Neural cell (in vitro differentiated cells): ENCODE measurements around the gene ATP7B. TPM values are rescaled to one million over a fixed set of nuclear protein-coding genes. Genes with fewer than 3 reads are reported as not detected.

ENCODE experiments used
- H2AFZ ChIP-seq: fragments of 200-600, 300-800 bp; sonication (generic), shearing (Covaris generic); 2 replicates; pipeline ENCODE4 v1.6.0; 2014; ENCODE audit warnings: low read depth, mild to moderate bottlenecking, antibody characterized with exemption, low read length, moderate library complexity
- H3F3A ChIP-seq: fragments of 200-600 bp; shearing (Covaris generic); 2 replicates; pipeline ENCODE4 v1.6.1; 2016; ENCODE audit warnings: mild to moderate bottlenecking, moderate library complexity, mixed read lengths, antibody characterized with exemption, low read length; ENCODE audit not compliant: insufficient read depth, poor library complexity, severe bottlenecking
- H3K27ac ChIP-seq: fragments of 200-600, 300-800 bp; sonication (generic), shearing (Covaris generic); 2 replicates; pipeline ENCODE4 v1.5.1; 2014; ENCODE audit warnings: mild to moderate bottlenecking, low read length, moderate library complexity
- H3K27me3 ChIP-seq: fragments of 300-800, 200-600 bp; sonication (generic), shearing (Covaris generic); 2 replicates; pipeline ENCODE4 v1.6.0; 2014; ENCODE audit warnings: mild to moderate bottlenecking, low read depth, low read length, moderate library complexity; ENCODE audit not compliant: insufficient read depth
- H3K36me3 ChIP-seq: fragments of 300-800, 200-600 bp; sonication (generic), shearing (Covaris generic); 2 replicates; pipeline ENCODE4 v1.5.1; 2014; ENCODE audit warnings: mild to moderate bottlenecking, antibody characterized with exemption, low read length, moderate library complexity; ENCODE audit not compliant: insufficient read depth
- H3K4me2 ChIP-seq: fragments of 300-800, 200-600 bp; sonication (generic), shearing (Covaris generic); 2 replicates; pipeline ENCODE4 v1.6.0; 2014; ENCODE audit warnings: mild to moderate bottlenecking, low read length
- H3K4me3 ChIP-seq: fragments of 300-800, 200-600 bp; sonication (generic), shearing (Covaris generic); 2 replicates; pipeline ENCODE4 v1.5.1; 2014; ENCODE audit warnings: mild to moderate bottlenecking, low read length, moderate library complexity
- H3K79me2 ChIP-seq: fragments of 200-600 bp; shearing (Covaris generic); replicated peaks from 2 replicates; pipeline ENCODE4 v1.6.0; 2014; ENCODE audit warnings: mild to moderate bottlenecking, low read length, moderate library complexity; ENCODE audit not compliant: insufficient read depth
- H3K9ac ChIP-seq: fragments of 300-800, 200-600 bp; sonication (generic), shearing (Covaris generic); 2 replicates; pipeline ENCODE4 v1.6.1; 2016; ENCODE audit warnings: mild to moderate bottlenecking, low read length, mixed read lengths
- H3K9me2 ChIP-seq: fragments of 200-600 bp; shearing (Covaris generic); 2 replicates; pipeline ENCODE4 v1.6.1; 2016; ENCODE audit warnings: mild to moderate bottlenecking, low read length, mixed read lengths; ENCODE audit not compliant: insufficient read depth
- H3K9me3 ChIP-seq: fragments of 200-600, 300-800 bp; sonication (generic), shearing (Covaris generic); 2 replicates; pipeline ENCODE4 v1.6.1; 2016; ENCODE audit warnings: mild to moderate bottlenecking, mixed run types, low read length, moderate library complexity, mixed read lengths
- H4K20me1 ChIP-seq: fragments of 200-600 bp; shearing (Covaris generic); 2 replicates; pipeline ENCODE4 v1.6.1; 2016; ENCODE audit warnings: mild to moderate bottlenecking, mixed run types; ENCODE audit not compliant: insufficient read depth
- CTCF ChIP-seq: fragments of 450-650 bp; IDR thresholded peaks from 2 replicates; pipeline ENCODE4 v1.5.1; 2014; ENCODE audit warnings: antibody characterized with exemption, mild to moderate bottlenecking, moderate library complexity; ENCODE audit not compliant: poor library complexity, severe bottlenecking
- EP300 ChIP-seq: fragments of 450-650 bp; conservative IDR thresholded peaks from 2 replicates; pipeline ENCODE4 v1.6.1; 2014; ENCODE audit warnings: antibody characterized with exemption, mild to moderate bottlenecking, moderate library complexity; ENCODE audit not compliant: poor library complexity, severe bottlenecking
- EZH2 ChIP-seq: fragments of 200-600, 300-800 bp; shearing (Covaris generic), sonication (generic); IDR thresholded peaks from 2 replicates; pipeline ENCODE4 v1.6.1; 2014; ENCODE audit warnings: antibody characterized with exemption, low read length, borderline replicate concordance, mild to moderate bottlenecking; ENCODE audit not compliant: insufficient read depth, poor library complexity, severe bottlenecking
- MXI1 ChIP-seq: fragments of 450-650 bp; conservative IDR thresholded peaks from 2 replicates; pipeline ENCODE4 v1.6.1; 2014; ENCODE audit warnings: antibody characterized with exemption, mild to moderate bottlenecking; ENCODE audit not compliant: poor library complexity, severe bottlenecking
- POLR2AphosphoS5 ChIP-seq: IDR thresholded peaks from 2 replicates; pipeline ENCODE4 v1.6.1; 2012
- RAD21 ChIP-seq: fragments of 450-650 bp; conservative IDR thresholded peaks from 2 replicates; pipeline ENCODE4 v1.6.1; 2014; ENCODE audit warnings: antibody characterized with exemption, mild to moderate bottlenecking, moderate library complexity
- REST ChIP-seq: IDR thresholded peaks from 2 replicates; pipeline ENCODE4 v1.6.1; 2012; ENCODE audit warnings: borderline replicate concordance
- SMC3 ChIP-seq: fragments of 450-650 bp; conservative IDR thresholded peaks from 2 replicates; pipeline ENCODE4 v1.6.1; 2014; ENCODE audit warnings: antibody characterized with exemption, mild to moderate bottlenecking, moderate library complexity; ENCODE audit not compliant: poor library complexity
- TAF1 ChIP-seq: IDR thresholded peaks from 2 replicates; pipeline ENCODE4 v1.6.1; 2012; ENCODE audit warnings: low read depth
- polyA plus RNA-seq: library from polyadenylated mRNA; depleted of rRNA; stranded (reverse); fragments of >200 nt; gene quantifications from 2 replicates; pipeline ENCODE4 v1.2.3, GENCODE V29; 2014

ATP7B gene
- polyA plus RNA-seq, 1 donor from 2014 or later = 6.3 TPM

- Histone ChIP-seq H3K9me3 (no peaks in the 10 kb centered on the region), H3K79me2 (no peaks in the 10 kb centered on the region), H3K9ac (no peak overlapping the region), H4K20me1 (no peaks in the 10 kb centered on the region), H3K9me2 (no peaks in the 10 kb centered on the region), H3K4me3 (no peak overlapping the region), H3F3A (no peaks in the 10 kb centered on the region), H3K4me2 (no peak overlapping the region), H3K36me3 (no peaks in the 10 kb centered on the region), H3K27ac (no peak overlapping the region), H2AFZ (no peak overlapping the region), H3K27me3 (no peaks in the 10 kb centered on the region)
- TF ChIP-seq TAF1 (no peak), MXI1 (no peak), CTCF (no peak), POLR2AphosphoS5 (no peak), RAD21 (no peak), EP300 (no peak), EZH2 (no peak), REST (no peak), SMC3 (no peak)
Measured at GRCh38 chr13:51932231-51932630, 79.0 kb downstream of the ATP7B start.

- no peak for TF ChIP-seq TAF1
- no peak for TF ChIP-seq EP300
- TF ChIP-seq RAD21 = no peak
- TF ChIP-seq SMC3 = no peak
- TF ChIP-seq CTCF = no peak
- TF ChIP-seq MXI1 = no peak
- no peak for TF ChIP-seq REST
- TF ChIP-seq POLR2AphosphoS5 = no peak
- no peak for TF ChIP-seq EZH2
- Histone ChIP-seq H2AFZ (no peak overlapping the region), H3K9me3 (no peaks in the 10 kb centered on the region), H3K9me2 (no peaks in the 10 kb centered on the region), H3K36me3 (no peaks in the 10 kb centered on the region), H4K20me1 (no peaks in the 10 kb centered on the region), H3K9ac (no peak overlapping the region), H3K27me3 (no peaks in the 10 kb centered on the region), H3K4me3 (no peak overlapping the region), H3F3A (no peaks in the 10 kb centered on the region), H3K4me2 (no peak overlapping the region), H3K79me2 (no peaks in the 10 kb centered on the region), H3K27ac (no peak overlapping the region)
Measured at GRCh38 chr13:51931606-51932005, 79.6 kb downstream of the ATP7B start.
